H1 (cell line): ENCODE data around the gene KIF26A. TPM values are rescaled to one million over a fixed set of nuclear protein-coding genes. Genes with fewer than 3 reads are reported as not detected.

Experiments used
- CTCF ChIA-PET: fragments of 300-600 bp; sonication (Branson Sonifier 250); formaldehyde crosslinking; loops from one replicate; lab custom pipeline; 2021; ENCODE audit not compliant: partially characterized antibody; lab: Charles Lee
- POLR2A ChIA-PET: fragments of 300-600 bp; sonication (Branson Sonifier 250); formaldehyde crosslinking; loops from one replicate; lab custom pipeline; 2021; ENCODE audit warnings: inconsistent platforms; ENCODE audit not compliant: partially characterized antibody; lab: Charles Lee
- DNase-seq, 2 experiments: peaks; one replicate each; pipeline versions ENCODE4 v3.0.0 to v3.0.0-alpha.2; 2010 to 2022; ENCODE audit warnings: low spot score in 2 of 2, low read depth in 1 of 2, mixed read lengths in 1 of 2
- FAIRE-seq: peaks from 2 replicates; lab custom pipeline; 2011; peaks lifted over from hg19 to GRCh38; lab: Jason Lieb, UNC
- H2AFZ ChIP-seq: 2 replicates; pipeline ENCODE4 v1.8.1; 2012; ENCODE audit warnings: low read length, inconsistent platforms
- H2AK5ac ChIP-seq: 2 replicates; pipeline ENCODE4 v1.6.1; 2013; ENCODE audit warnings: low read depth, low read length
- H2BK120ac ChIP-seq: replicated peaks from 2 replicates; pipeline ENCODE3; 2013; ENCODE audit warnings: low read depth, low read length, inconsistent platforms
- H2BK12ac ChIP-seq: 2 replicates; pipeline ENCODE4 v1.6.1; 2013; ENCODE audit warnings: low read depth, low read length
- H2BK15ac ChIP-seq: 2 replicates; pipeline ENCODE4 v1.6.1; 2013; ENCODE audit warnings: low read length
- H2BK20ac ChIP-seq: 2 replicates; pipeline ENCODE4 v1.6.1; 2013; ENCODE audit warnings: low read length
- H2BK5ac ChIP-seq: 2 replicates; pipeline ENCODE4 v1.6.1; 2013; ENCODE audit warnings: low read depth, low read length
- H3K14ac ChIP-seq: 2 replicates; pipeline ENCODE4 v1.6.1; 2013; ENCODE audit warnings: inconsistent platforms; ENCODE audit not compliant: insufficient read length
- H3K18ac ChIP-seq: 2 replicates; pipeline ENCODE4 v1.6.1; 2013; ENCODE audit warnings: low read length; ENCODE audit errors: extremely low read depth
- H3K23ac ChIP-seq: 2 replicates; pipeline ENCODE4 v1.6.1; 2013; ENCODE audit warnings: inconsistent platforms; ENCODE audit not compliant: insufficient read length
- H3K23me2 ChIP-seq: 2 replicates; pipeline ENCODE4 v1.6.1; 2013; ENCODE audit warnings: low read depth, low read length
- H3K27ac ChIP-seq: 2 replicates; pipeline ENCODE4 v1.6.1; 2011; ENCODE audit warnings: low read depth, low read length, inconsistent platforms
- H3K27me3 ChIP-seq, 4 experiments: replicated peaks in 1 of 4; 1 replicate in 1 of 4; 2 replicates in 3 of 4; pipeline versions ENCODE4 v1.6.1 to v1.8.1; 2011 to 2013; ENCODE audit warnings: low read length in 3 of 4, mild to moderate bottlenecking in 3 of 4, inconsistent platforms in 2 of 4, mixed read lengths in 2 of 4, moderate library complexity in 1 of 4; ENCODE audit not compliant: control insufficient read depth in 3 of 4, insufficient read depth in 3 of 4; ENCODE audit errors: extremely low read depth in 1 of 4
- H3K36me3 ChIP-seq, 4 experiments: 2 replicates each; pipeline versions ENCODE4 v1.6.1 to v1.8.1; 2011 to 2013; ENCODE audit warnings: mild to moderate bottlenecking in 4 of 4, low read length in 3 of 4, moderate library complexity in 2 of 4, control low read depth in 1 of 4, inconsistent platforms in 1 of 4; ENCODE audit not compliant: insufficient read depth in 4 of 4, control insufficient read depth in 2 of 4
- H3K4ac ChIP-seq: replicated peaks from 2 replicates; pipeline ENCODE3; 2013; ENCODE audit warnings: low read length, low read depth, mixed read lengths, inconsistent platforms; ENCODE audit not compliant: insufficient read length
- H3K4me1 ChIP-seq, 4 experiments: replicated peaks in 1 of 4; 1 replicate in 1 of 4; 2 replicates in 3 of 4; pipeline versions ENCODE4 v1.6.1 to v1.8.1; 2011 to 2013; ENCODE audit warnings: low read length in 3 of 4, inconsistent platforms in 2 of 4, mixed read lengths in 1 of 4; ENCODE audit not compliant: insufficient read depth in 4 of 4, control insufficient read depth in 3 of 4
- H3K4me2 ChIP-seq, 2 experiments: 2 replicates each; pipeline versions ENCODE4 v1.6.1 to v1.8.1; 2011 to 2013; ENCODE audit warnings: low read depth in 2 of 2, low read length in 2 of 2, control low read depth in 1 of 2, inconsistent platforms in 1 of 2, mild to moderate bottlenecking in 1 of 2; ENCODE audit not compliant: insufficient read depth in 1 of 2
- H3K4me3 ChIP-seq, 4 experiments: fragments of 200-600, 300-600 bp in 1 of 4; sonication (generic), shearing (Covaris generic), sonication (Bioruptor Twin) in 1 of 4; 2 replicates each; pipeline versions ENCODE4 v1.5.1 to v1.8.1; 2011 to 2016; ENCODE audit warnings: low read length in 4 of 4, low read depth in 3 of 4, control low read depth in 2 of 4, inconsistent platforms in 2 of 4, mild to moderate bottlenecking in 2 of 4, mixed read lengths in 1 of 4, moderate library complexity in 1 of 4; ENCODE audit not compliant: insufficient read depth in 2 of 4; ENCODE audit errors: extremely low read depth in 1 of 4
- H3K56ac ChIP-seq: replicated peaks from 2 replicates; pipeline ENCODE3; 2013; ENCODE audit warnings: low read depth, mild to moderate bottlenecking, mixed read lengths, low read length, inconsistent platforms; ENCODE audit not compliant: insufficient read length
- H3K79me1 ChIP-seq: 2 replicates; pipeline ENCODE4 v1.6.1; 2013; ENCODE audit warnings: low read depth, low read length, control low read depth
- H3K79me2 ChIP-seq, 2 experiments: 2 replicates each; pipeline versions ENCODE4 v1.6.1 to v1.8.1; 2012 to 2013; ENCODE audit warnings: low read length in 2 of 2, mild to moderate bottlenecking in 2 of 2, inconsistent platforms in 1 of 2; ENCODE audit not compliant: insufficient read depth in 2 of 2, control insufficient read depth in 1 of 2
- H3K9ac ChIP-seq, 4 experiments: replicated peaks in 1 of 4; 1 replicate in 1 of 4; 2 replicates in 3 of 4; pipeline versions ENCODE4 v1.6.1 to v1.8.1; 2011 to 2013; ENCODE audit warnings: low read depth in 3 of 4, low read length in 3 of 4, control low read depth in 2 of 4, mild to moderate bottlenecking in 2 of 4, moderate library complexity in 2 of 4, inconsistent platforms in 1 of 4; ENCODE audit errors: extremely low read depth in 1 of 4
- H3K9me3 ChIP-seq, 2 experiments: 2 replicates each; pipeline versions ENCODE4 v1.6.1 to v1.8.1; 2012 to 2013; ENCODE audit warnings: mild to moderate bottlenecking in 2 of 2, moderate library complexity in 2 of 2, control low read depth in 1 of 2, inconsistent platforms in 1 of 2, low read depth in 1 of 2, low read length in 1 of 2, mixed read lengths in 1 of 2; ENCODE audit not compliant: insufficient read depth in 2 of 2
- H4K20me1 ChIP-seq, 2 experiments: replicated peaks in 1 of 2; 2 replicates each; pipeline versions ENCODE3 to v1.8.1; 2011 to 2013; ENCODE audit warnings: inconsistent platforms in 2 of 2, low read length in 2 of 2, mild to moderate bottlenecking in 1 of 2; ENCODE audit not compliant: insufficient read depth in 2 of 2, control insufficient read depth in 1 of 2
- H4K5ac ChIP-seq: 2 replicates; pipeline ENCODE4 v1.6.1; 2013; ENCODE audit warnings: low read length, low read depth, mixed read lengths, inconsistent platforms; ENCODE audit not compliant: insufficient read length
- H4K8ac ChIP-seq: 2 replicates; pipeline ENCODE4 v1.8.0; 2013; ENCODE audit warnings: mild to moderate bottlenecking, moderate library complexity, low read length, inconsistent platforms; ENCODE audit not compliant: insufficient read depth; ENCODE audit errors: extremely low read depth
- H4K91ac ChIP-seq: replicated peaks from 2 replicates; pipeline ENCODE3; 2013; ENCODE audit warnings: low read length, mixed read lengths, inconsistent platforms; ENCODE audit not compliant: insufficient read length
- CBX5 ChIP-seq: fragments of 300-800, 300-1000 bp; sonication (generic); IDR thresholded peaks from 2 replicates; pipeline ENCODE4 v1.7.1; 2016; ENCODE audit warnings: antibody characterized with exemption, low read length, low read depth
- CHD2 ChIP-seq: IDR thresholded peaks from 2 replicates; pipeline ENCODE4 v1.6.1; 2012; ENCODE audit warnings: low read length, improper control_type of control experiment
- FOSL1 ChIP-seq: IDR thresholded peaks from 2 replicates; pipeline ENCODE4 v1.6.1; 2011; ENCODE audit warnings: mild to moderate bottlenecking, low read depth, low read length, moderate library complexity; ENCODE audit not compliant: insufficient read depth
- GABPA ChIP-seq: IDR thresholded peaks from 2 replicates; pipeline ENCODE4 v1.6.1; 2011; ENCODE audit warnings: mild to moderate bottlenecking, low read length, moderate library complexity, borderline replicate concordance; ENCODE audit not compliant: insufficient read depth
- JUN ChIP-seq: IDR thresholded peaks from 2 replicates; pipeline ENCODE4 v1.6.1; 2011; ENCODE audit warnings: low read depth, mild to moderate bottlenecking, improper control_type of control experiment, low read length
- MAFK ChIP-seq: IDR thresholded peaks from 2 replicates; pipeline ENCODE4 v1.6.1; 2012; ENCODE audit warnings: low read depth, mild to moderate bottlenecking, improper control_type of control experiment, low read length
- POLR2A ChIP-seq, 2 experiments: IDR thresholded peaks; 1 replicate in 1 of 2; 2 replicates in 1 of 2; pipeline ENCODE4 v1.6.1; 2011; ENCODE audit warnings: low read depth in 2 of 2, low read length in 2 of 2, mild to moderate bottlenecking in 2 of 2; ENCODE audit errors: control extremely low read depth in 1 of 2
- SP2 ChIP-seq: IDR thresholded peaks from 2 replicates; pipeline ENCODE4 v1.6.1; 2012; ENCODE audit warnings: mild to moderate bottlenecking, low read length, inconsistent platforms
- SP4 ChIP-seq: IDR thresholded peaks from 2 replicates; pipeline ENCODE4 v1.6.1; 2012; ENCODE audit warnings: low read length, inconsistent platforms
- YY1 ChIP-seq: IDR thresholded peaks from 2 replicates; pipeline ENCODE4 v1.6.1; 2011; ENCODE audit warnings: low read depth, mild to moderate bottlenecking, low read length
- WGBS, 2 experiments: shearing (Covaris generic) in 1 of 2; methylation state at CpG; one replicate each; pipeline versions ENCODE4 v1.1.6 to v1.1.7; 2013 to 2015; ENCODE audit warnings: low lambda C conversion rate in 2 of 2, mixed read lengths in 2 of 2, inconsistent platforms in 1 of 2, low coverage in 1 of 2, missing lambda C conversion rate in 1 of 2; ENCODE audit not compliant: insufficient replicate concordance in 2 of 2, insufficient coverage in 1 of 2, insufficient read length in 1 of 2; ENCODE audit errors: extremely low coverage in 1 of 2, missing lambda C conversion rate in 1 of 2; 5-methylcytosine and 5-hydroxymethylcytosine counted together
- polyA plus RNA-seq, 7 experiments: library from polyadenylated mRNA; depleted of rRNA in 3 of 7; stranded (reverse) in 5 of 7; unstranded in 2 of 7; fragments of >200 nt in 5 of 7; fragments of 200-250 nt in 2 of 7; gene quantifications; 1 replicate in 5 of 7; 2 replicates in 1 of 7; 4 replicates in 1 of 7; pipeline versions ENCODE4 v1.2.1 to v1.2.3, GENCODE V29; 2011 to 2013; ENCODE audit warnings: missing spikeins in 2 of 7, mixed read lengths in 2 of 7
- total RNA-seq: library from RNA; stranded (reverse); fragmentation: NEBNext Ultra II Directional; extraction: Animal tissue kit (Norgen Biotek cat#: 25700); gene quantifications from 2 replicates; pipeline ENCODE4 v1.2.1, GENCODE V29; 2021
- TF ChIP-seq, protein P1 (sequence below): IDR thresholded peaks from 2 replicates; pipeline ENCODE4 v1.6.1; 2011; ENCODE audit warnings: low read depth, mild to moderate bottlenecking, low read length; ENCODE audit not compliant: insufficient read depth
- TF ChIP-seq, protein P2 (sequence below): IDR thresholded peaks from 2 replicates; pipeline ENCODE4 v1.6.1; 2011; ENCODE audit warnings: low read length, improper control_type of control experiment
- TF ChIP-seq, protein P3 (sequence below): IDR thresholded peaks from 2 replicates; pipeline ENCODE4 v1.6.1; 2012; ENCODE audit warnings: inconsistent platforms

KIF26A gene
- total and polyA plus RNA-seq, 2 of the 8 experiments (the other 6 are each of a cell fraction or from before 2014, with no cell fraction given), result 11.5 to 41.6 TPM

DNA sequence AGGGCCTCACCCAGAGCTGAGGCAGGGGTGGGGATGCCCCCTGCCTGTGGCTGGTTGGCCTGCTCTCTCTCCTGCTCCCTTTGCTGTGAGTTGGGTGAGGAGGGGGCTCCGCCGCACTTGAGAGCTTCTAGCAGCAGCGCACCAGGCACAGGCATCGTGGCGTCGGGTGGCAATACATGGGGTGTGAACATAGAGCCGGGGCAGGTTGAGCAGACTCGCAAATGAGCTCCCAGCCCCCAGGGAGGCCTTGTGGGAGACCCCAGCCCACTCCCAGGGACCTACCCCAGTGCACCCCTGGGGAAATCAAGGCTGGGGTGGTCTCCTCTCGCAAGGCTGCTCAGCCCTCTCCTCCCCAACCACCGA lies 54.5 kb downstream of the KIF26A start:
- H3K36me3 ChIP-seq, result no peaks in the 10 kb centered on the region
- no peak overlapping the region for H3K4me3 ChIP-seq
- no peaks in the 10 kb centered on the region for H3K9me3 ChIP-seq
- H3K9ac ChIP-seq, result no peak overlapping the region
- no peak overlapping the region for H2BK15ac ChIP-seq
- no peak overlapping the region for H3K23ac ChIP-seq
- H4K20me1 ChIP-seq, result peaks cover 0 to 8% of the 10 kb centered on the region in 2 experiments
- H4K91ac ChIP-seq, result no peak overlapping the region
- H3K27me3 ChIP-seq, result peaks cover 0 to 1% (median 0%) of the 10 kb centered on the region in 4 experiments; a peak in 1 of 7 replicates
- no peak overlapping the region for H2BK12ac ChIP-seq
- H2AK5ac ChIP-seq, result no peak overlapping the region
- no peak overlapping the region for H2AFZ ChIP-seq
- peaks cover 0 to 3% (median 0%) of the 10 kb centered on the region in 4 experiments; a peak in 2 of 7 replicates for H3K4me1 ChIP-seq
- no peak overlapping the region for H2BK5ac ChIP-seq
- H3K27ac ChIP-seq, result no peak overlapping the region
- H3K56ac ChIP-seq, result no peak overlapping the region
- no peak overlapping the region for H3K4me2 ChIP-seq
- no peak overlapping the region for H4K5ac ChIP-seq
- no peak overlapping the region for H3K14ac ChIP-seq
- ChIA-PET CTCF (interaction anchor here (0.8 to 1.1 kb wide), 4 partner anchors 31 to 385 kb away, joined by 3 read pairs; no protein-coding TSS in a partner anchor), POLR2A (no interaction called here)
- WGBS, 2 experiments, result 86% methylated on average over 8 of the region's 10 CpGs; no CpG with 5 or more reads in 1 of the 2 experiments
- no peak for FAIRE-seq
- no peak overlapping the region for H2BK20ac ChIP-seq
- H3K23me2 ChIP-seq, result peaks cover 7% of the 10 kb centered on the region; the same call in 1 of the 2 replicates
- no peaks in the 10 kb centered on the region for H3K79me1 ChIP-seq
- no peak overlapping the region for H2BK120ac ChIP-seq
- H3K18ac ChIP-seq, result no peak overlapping the region
- H3K79me2 ChIP-seq, result no peaks in the 10 kb centered on the region
- no peak overlapping the region for H3K4ac ChIP-seq
- peak overlapping the region; percentile 14; the same call in 1 of the 2 replicates for H4K8ac ChIP-seq
- DNase-seq, result no peak
- TF ChIP-seq GABPA (no peak), CHD2 (no peak), POLR2A (IDR thresholded peaks at IDR 0.05; ENCODE audit: control extremely low read depth in 1 of 2, low read depth in 2 of 2, low read length in 2 of 2) (no peak), FOSL1 (no peak), YY1 (no peak), SP4 (no peak), MAFK (no peak), CBX5 (no peak), JUN (no peak), SP2 (no peak)
- TF ChIP-seq, protein P1, sequence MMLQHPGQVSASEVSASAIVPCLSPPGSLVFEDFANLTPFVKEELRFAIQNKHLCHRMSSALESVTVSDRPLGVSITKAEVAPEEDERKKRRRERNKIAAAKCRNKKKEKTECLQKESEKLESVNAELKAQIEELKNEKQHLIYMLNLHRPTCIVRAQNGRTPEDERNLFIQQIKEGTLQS, result no peak
- TF ChIP-seq, protein P2, sequence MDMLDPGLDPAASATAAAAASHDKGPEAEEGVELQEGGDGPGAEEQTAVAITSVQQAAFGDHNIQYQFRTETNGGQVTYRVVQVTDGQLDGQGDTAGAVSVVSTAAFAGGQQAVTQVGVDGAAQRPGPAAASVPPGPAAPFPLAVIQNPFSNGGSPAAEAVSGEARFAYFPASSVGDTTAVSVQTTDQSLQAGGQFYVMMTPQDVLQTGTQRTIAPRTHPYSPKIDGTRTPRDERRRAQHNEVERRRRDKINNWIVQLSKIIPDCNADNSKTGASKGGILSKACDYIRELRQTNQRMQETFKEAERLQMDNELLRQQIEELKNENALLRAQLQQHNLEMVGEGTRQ, result no peak
- TF ChIP-seq, protein P3, sequence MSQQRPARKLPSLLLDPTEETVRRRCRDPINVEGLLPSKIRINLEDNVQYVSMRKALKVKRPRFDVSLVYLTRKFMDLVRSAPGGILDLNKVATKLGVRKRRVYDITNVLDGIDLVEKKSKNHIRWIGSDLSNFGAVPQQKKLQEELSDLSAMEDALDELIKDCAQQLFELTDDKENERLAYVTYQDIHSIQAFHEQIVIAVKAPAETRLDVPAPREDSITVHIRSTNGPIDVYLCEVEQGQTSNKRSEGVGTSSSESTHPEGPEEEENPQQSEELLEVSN, result no peak
